Measurements from ENCODE around the gene SPIB. TPM values are rescaled to one million over a fixed set of nuclear protein-coding genes. Genes with fewer than 3 reads are reported as not detected.
"Not testable (repeated sequence)": the region's sequence is repeated elsewhere in the genome, so short reads cannot be mapped to it uniquely, and the experiment has no call there.

The SPIB gene
- total RNA-seq, 1 donor from 2014 or later, result 1.7 TPM

DNA sequence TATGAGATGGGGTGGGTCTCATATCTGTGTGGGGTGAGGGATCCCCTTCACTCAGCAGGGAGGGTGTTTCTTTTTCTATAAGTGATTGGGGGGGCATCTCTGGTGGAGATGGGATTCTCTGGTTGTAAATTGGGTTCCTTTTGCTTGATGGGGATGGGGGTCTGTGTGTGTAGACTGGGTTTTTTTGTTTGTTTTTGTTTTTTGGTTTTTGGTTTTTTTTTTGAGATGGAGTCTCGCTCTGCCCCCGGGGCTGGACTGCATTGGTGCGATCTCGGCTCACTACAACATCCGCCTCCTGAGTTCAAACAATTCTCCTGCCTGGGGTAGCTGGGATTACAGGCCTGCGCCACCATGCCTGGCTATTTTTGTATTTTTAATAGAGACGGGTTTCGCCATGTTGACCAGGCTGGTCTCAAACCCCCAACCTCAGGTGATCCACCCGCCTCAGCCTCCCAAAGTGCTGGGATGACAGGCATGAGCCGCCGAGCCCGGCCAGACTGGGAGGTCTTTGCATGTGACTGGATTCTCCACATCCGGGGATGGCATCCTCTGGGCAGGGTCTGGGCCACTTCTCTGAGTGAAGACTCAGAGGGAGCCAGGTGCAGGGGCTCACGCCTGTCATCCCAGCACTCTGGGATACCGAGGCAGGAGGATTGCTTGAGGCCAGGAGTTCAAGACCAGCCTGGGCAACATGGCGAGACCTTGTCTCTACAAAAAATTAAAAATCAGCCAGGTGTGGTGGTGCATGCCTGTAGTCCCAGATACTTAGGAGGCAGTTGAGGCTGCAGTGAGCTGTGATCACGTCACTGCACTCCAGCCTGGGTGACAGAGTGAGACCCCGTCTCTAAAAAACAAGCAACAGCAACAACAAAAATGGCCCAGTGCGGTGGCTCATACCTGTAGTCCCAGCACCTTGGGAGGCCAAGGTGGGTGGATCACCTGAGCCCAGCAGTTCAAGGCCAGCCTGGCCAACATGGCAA, 14.8 kb downstream of the SPIB start:
- TF ChIP-seq, protein P1, sequence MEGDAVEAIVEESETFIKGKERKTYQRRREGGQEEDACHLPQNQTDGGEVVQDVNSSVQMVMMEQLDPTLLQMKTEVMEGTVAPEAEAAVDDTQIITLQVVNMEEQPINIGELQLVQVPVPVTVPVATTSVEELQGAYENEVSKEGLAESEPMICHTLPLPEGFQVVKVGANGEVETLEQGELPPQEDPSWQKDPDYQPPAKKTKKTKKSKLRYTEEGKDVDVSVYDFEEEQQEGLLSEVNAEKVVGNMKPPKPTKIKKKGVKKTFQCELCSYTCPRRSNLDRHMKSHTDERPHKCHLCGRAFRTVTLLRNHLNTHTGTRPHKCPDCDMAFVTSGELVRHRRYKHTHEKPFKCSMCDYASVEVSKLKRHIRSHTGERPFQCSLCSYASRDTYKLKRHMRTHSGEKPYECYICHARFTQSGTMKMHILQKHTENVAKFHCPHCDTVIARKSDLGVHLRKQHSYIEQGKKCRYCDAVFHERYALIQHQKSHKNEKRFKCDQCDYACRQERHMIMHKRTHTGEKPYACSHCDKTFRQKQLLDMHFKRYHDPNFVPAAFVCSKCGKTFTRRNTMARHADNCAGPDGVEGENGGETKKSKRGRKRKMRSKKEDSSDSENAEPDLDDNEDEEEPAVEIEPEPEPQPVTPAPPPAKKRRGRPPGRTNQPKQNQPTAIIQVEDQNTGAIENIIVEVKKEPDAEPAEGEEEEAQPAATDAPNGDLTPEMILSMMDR (IDR thresholded peaks at IDR 0.05; ENCODE audit: unreplicated experiment), result no peak
- H3K9me3 Mint-ChIP-seq (ENCODE audit: low read depth), result no peaks in the 10 kb centered on the region
- DNase-seq (ENCODE audit: low spot score, unreplicated experiment), result no peak
- H3K36me3 Mint-ChIP-seq (ENCODE audit: insufficient read depth), result no peaks in the 10 kb centered on the region
- H3K27ac Mint-ChIP-seq, result peak overlapping the region; percentile 7
- peak overlapping the region; percentile 72 for H3K4me3 Mint-ChIP-seq (ENCODE audit: low read depth)
- peaks cover 6% of the 10 kb centered on the region for H3K4me1 Mint-ChIP-seq (ENCODE audit: low read depth)
- H3K27me3 Mint-ChIP-seq, result peaks cover 53% of the 10 kb centered on the region

DNA sequence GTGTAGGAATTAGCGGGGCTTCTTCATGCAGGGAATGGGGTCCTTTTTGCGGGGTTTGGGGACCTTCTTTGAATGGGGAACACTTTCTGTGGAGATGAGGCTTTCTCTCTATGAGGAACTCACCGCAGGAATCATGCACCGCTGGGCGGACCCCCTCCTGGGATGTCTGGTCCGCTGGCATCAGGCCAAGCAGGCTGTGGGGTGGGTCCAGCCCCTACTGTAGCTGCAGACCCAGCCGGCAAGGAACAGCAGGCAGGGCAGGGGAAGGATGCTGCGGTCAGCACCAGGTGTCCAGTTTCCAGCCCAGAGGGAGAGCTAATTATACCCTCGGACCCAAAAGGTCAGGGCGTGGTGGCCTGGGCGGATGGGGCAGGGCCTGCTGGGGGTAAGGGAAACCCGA, 15.8 kb downstream of the SPIB start:
- Mint-ChIP-seq H3K27ac (no peak overlapping the region), H3K36me3 (ENCODE audit: insufficient read depth) (no peaks in the 10 kb centered on the region), H3K9me3 (ENCODE audit: low read depth) (no peaks in the 10 kb centered on the region), H3K27me3 (peaks cover 48% of the 10 kb centered on the region), H3K4me3 (ENCODE audit: low read depth) (peak overlapping the region; percentile 53), H3K4me1 (ENCODE audit: low read depth) (peaks cover 6% of the 10 kb centered on the region)
- TF ChIP-seq, protein P1 (IDR thresholded peaks at IDR 0.05; ENCODE audit: unreplicated experiment), result no peak
- DNase-seq (ENCODE audit: low spot score, unreplicated experiment), result no peak

GRCh38 chr19:50435221-50435620, 16.5 kb downstream of the SPIB start:
- DNase-seq (ENCODE audit: low spot score, unreplicated experiment), result no peak
- H3K27me3 Mint-ChIP-seq, result peaks cover 46% of the 10 kb centered on the region
- peaks cover 6% of the 10 kb centered on the region for H3K4me1 Mint-ChIP-seq (ENCODE audit: low read depth)

GRCh38 chr19:50435627-50436026, 16.9 kb downstream of the SPIB start:
- TF ChIP-seq, protein P1 (IDR thresholded peaks at IDR 0.05; ENCODE audit: unreplicated experiment), result no peak
- H3K27ac Mint-ChIP-seq, result no peak overlapping the region
- H3K4me3 Mint-ChIP-seq (ENCODE audit: low read depth), result no peak overlapping the region
- H3K27me3 Mint-ChIP-seq, result peaks cover 44% of the 10 kb centered on the region
- H3K9me3 Mint-ChIP-seq (ENCODE audit: low read depth), result no peaks in the 10 kb centered on the region
- no peak for DNase-seq (ENCODE audit: low spot score, unreplicated experiment)
- no peaks in the 10 kb centered on the region for H3K36me3 Mint-ChIP-seq (ENCODE audit: insufficient read depth)
- peaks cover 6% of the 10 kb centered on the region for H3K4me1 Mint-ChIP-seq (ENCODE audit: low read depth)

More at GRCh38 chr19:50435221-50435620, 16.5 kb downstream of the SPIB start:
- no peak overlapping the region for H3K27ac Mint-ChIP-seq
- TF ChIP-seq, protein P1 (IDR thresholded peaks at IDR 0.05; ENCODE audit: unreplicated experiment), result no peak
- H3K9me3 Mint-ChIP-seq (ENCODE audit: low read depth), result no peaks in the 10 kb centered on the region
- no peak overlapping the region for H3K4me3 Mint-ChIP-seq (ENCODE audit: low read depth)
- H3K36me3 Mint-ChIP-seq (ENCODE audit: insufficient read depth), result no peaks in the 10 kb centered on the region

- TF ChIP-seq, protein P1 (IDR thresholded peaks at IDR 0.05; ENCODE audit: unreplicated experiment), result no peak
- Mint-ChIP-seq H3K36me3 (ENCODE audit: insufficient read depth) (no peaks in the 10 kb centered on the region), H3K27me3 (peaks cover 34% of the 10 kb centered on the region)
Observed at GRCh38 chr19:50437862-50438449, 19.2 kb downstream of the SPIB start.

DNA sequence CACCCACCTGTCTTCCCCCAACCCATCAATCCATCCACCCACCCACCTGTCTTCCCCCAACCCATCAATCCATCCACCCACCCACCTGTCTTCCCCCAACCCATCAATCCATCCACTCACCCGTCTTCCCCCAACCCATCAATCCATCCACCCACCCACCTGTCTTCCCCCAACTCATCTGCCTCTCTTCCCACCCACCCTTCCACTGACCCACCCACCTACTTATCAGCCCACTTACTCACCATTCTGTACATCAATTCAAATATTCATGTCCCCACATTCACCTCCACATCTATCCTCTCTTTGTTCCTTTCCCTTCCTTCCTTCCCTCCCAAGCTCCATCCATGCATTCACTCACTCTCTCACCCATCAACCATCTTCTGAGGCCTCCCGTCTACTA, 20.4 kb downstream of the SPIB start:
- DNase-seq (ENCODE audit: low spot score, unreplicated experiment); H3K4me1 Mint-ChIP-seq (ENCODE audit: low read depth); H3K4me3 Mint-ChIP-seq (ENCODE audit: low read depth); H3K9me3 Mint-ChIP-seq (ENCODE audit: low read depth); H3K36me3 Mint-ChIP-seq (ENCODE audit: insufficient read depth); H3K27ac Mint-ChIP-seq: not testable (repeated sequence)
- peaks cover 36% of the 10 kb centered on the region for H3K27me3 Mint-ChIP-seq

More at GRCh38 chr19:50437862-50438449, 19.2 kb downstream of the SPIB start:
- no peak for DNase-seq (ENCODE audit: low spot score, unreplicated experiment)
- Mint-ChIP-seq H3K4me1 (ENCODE audit: low read depth) (peaks cover 2% of the 10 kb centered on the region), H3K27ac (no peak overlapping the region), H3K4me3 (ENCODE audit: low read depth) (no peak overlapping the region), H3K9me3 (ENCODE audit: low read depth) (no peaks in the 10 kb centered on the region)

Measured in progenitor cell of endocrine pancreas (in vitro differentiated cells).